ENCODE results near the gene RIC1.

RIC1 gene

GRCh38 chr9:5813824-5814223 is 184.9 kb downstream of the RIC1 start:
- H2AFZ ChIP-seq (ENCODE audit: low read length), result no peak overlapping the region
- no peaks in the 10 kb centered on the region for H3K9me3 ChIP-seq (ENCODE audit: insufficient read depth, low read depth, low read length)
- TF ChIP-seq EZH2phosphoT487 (IDR thresholded peaks at IDR 0.05; ENCODE audit: borderline replicate concordance), result no peak
- no peak for TF ChIP-seq CTCF (conservative IDR thresholded peaks at IDR 0.05; ENCODE audit: low read length)
- peaks cover 3% of the 10 kb centered on the region; the same call in 1 of the 2 replicates for H3K79me2 ChIP-seq (ENCODE audit: insufficient read depth, low read length)
- no peaks in the 10 kb centered on the region for H3K4me1 ChIP-seq (ENCODE audit: insufficient read depth, low read length, poor library complexity, severe bottlenecking)
- no peaks in the 10 kb centered on the region for H3K27me3 ChIP-seq (ENCODE audit: insufficient read depth, low read length, poor library complexity, severe bottlenecking)
- H3K36me3 ChIP-seq (ENCODE audit: insufficient read depth, low read length), result peaks cover 64% of the 10 kb centered on the region
- H3K9ac ChIP-seq (ENCODE audit: low read depth, low read length, poor library complexity, severe bottlenecking), result no peak overlapping the region
- H3K9me2 ChIP-seq (replicated peaks; ENCODE audit: low read depth, low read length), result no peaks in the 10 kb centered on the region
- H3K4me3 ChIP-seq (ENCODE audit: low read length, poor library complexity, severe bottlenecking), result no peak overlapping the region
- H3K4me2 ChIP-seq (ENCODE audit: low read depth, low read length, poor library complexity, severe bottlenecking), result no peak overlapping the region
- H3F3A ChIP-seq (ENCODE audit: low read depth), result no peaks in the 10 kb centered on the region
- peaks cover 8% of the 10 kb centered on the region for H4K20me1 ChIP-seq (ENCODE audit: insufficient read depth, low read length, poor library complexity, severe bottlenecking)

- peaks cover 12% of the 10 kb centered on the region for H3K79me2 ChIP-seq (ENCODE audit: insufficient read depth, low read length)
- H3K9me3 ChIP-seq (ENCODE audit: insufficient read depth, low read depth, low read length), result no peaks in the 10 kb centered on the region
- no peaks in the 10 kb centered on the region for H3K27me3 ChIP-seq (ENCODE audit: insufficient read depth, low read length, poor library complexity, severe bottlenecking)
- TF ChIP-seq EZH2phosphoT487 (IDR thresholded peaks at IDR 0.05; ENCODE audit: borderline replicate concordance) (no peak), CTCF (conservative IDR thresholded peaks at IDR 0.05; ENCODE audit: low read length) (no peak)
- peaks cover 50% of the 10 kb centered on the region for H3K36me3 ChIP-seq (ENCODE audit: insufficient read depth, low read length)
- H4K20me1 ChIP-seq (ENCODE audit: insufficient read depth, low read length, poor library complexity, severe bottlenecking), result peaks cover 8% of the 10 kb centered on the region
- H3K9ac ChIP-seq (ENCODE audit: low read depth, low read length, poor library complexity, severe bottlenecking), result no peak overlapping the region
- H3K9me2 ChIP-seq (replicated peaks; ENCODE audit: low read depth, low read length), result no peaks in the 10 kb centered on the region
- no peaks in the 10 kb centered on the region for H3K4me1 ChIP-seq (ENCODE audit: insufficient read depth, low read length, poor library complexity, severe bottlenecking)
- no peaks in the 10 kb centered on the region for H3F3A ChIP-seq (ENCODE audit: low read depth)
- no peak overlapping the region for H3K4me2 ChIP-seq (ENCODE audit: low read depth, low read length, poor library complexity, severe bottlenecking)
- no peak overlapping the region for H3K4me3 ChIP-seq (ENCODE audit: low read length, poor library complexity, severe bottlenecking)
- H2AFZ ChIP-seq (ENCODE audit: low read length), result no peak overlapping the region
These were observed 186.6 kb downstream of the RIC1 start for GRCh38 chr9:5815461-5815860.

GRCh38 chr9:5817862-5818261 is 189.0 kb downstream of the RIC1 start:
- Histone ChIP-seq H3F3A (ENCODE audit: low read depth) (no peaks in the 10 kb centered on the region), H2AFZ (ENCODE audit: low read length) (no peak overlapping the region), H3K36me3 (ENCODE audit: insufficient read depth, low read length) (peaks cover 46% of the 10 kb centered on the region), H3K27me3 (ENCODE audit: insufficient read depth, low read length, poor library complexity, severe bottlenecking) (no peaks in the 10 kb centered on the region), H3K4me2 (ENCODE audit: low read depth, low read length, poor library complexity, severe bottlenecking) (no peak overlapping the region), H3K9me2 (replicated peaks; ENCODE audit: low read depth, low read length) (no peaks in the 10 kb centered on the region), H3K9me3 (ENCODE audit: insufficient read depth, low read depth, low read length) (no peaks in the 10 kb centered on the region), H3K79me2 (ENCODE audit: insufficient read depth, low read length) (peaks cover 17% of the 10 kb centered on the region), H3K4me3 (ENCODE audit: low read length, poor library complexity, severe bottlenecking) (no peak overlapping the region), H3K9ac (ENCODE audit: low read depth, low read length, poor library complexity, severe bottlenecking) (no peak overlapping the region), H3K4me1 (ENCODE audit: insufficient read depth, low read length, poor library complexity, severe bottlenecking) (no peaks in the 10 kb centered on the region), H4K20me1 (ENCODE audit: insufficient read depth, low read length, poor library complexity, severe bottlenecking) (peaks cover 8% of the 10 kb centered on the region)
- TF ChIP-seq EZH2phosphoT487 (IDR thresholded peaks at IDR 0.05; ENCODE audit: borderline replicate concordance), result no peak
- no peak for TF ChIP-seq CTCF (conservative IDR thresholded peaks at IDR 0.05; ENCODE audit: low read length)

All from Loucy (cell line).